22Rv1 (cell line): ENCODE data around the gene CREG2.
"Not testable (repeated sequence)": the region's sequence is repeated elsewhere in the genome, so short reads cannot be mapped to it uniquely, and the experiment has no call there.

Source experiments
- H3K27ac ChIP-seq: fragments of 450-650 bp; 2 replicates; pipeline ENCODE4 v1.5.1; 2017
- CTCF ChIP-seq: fragments of 450-650 bp; IDR thresholded peaks from 2 replicates; pipeline ENCODE4 v1.5.1; 2017; ENCODE audit warnings: mild to moderate bottlenecking
- ZFX ChIP-seq: fragments of 450-650 bp; IDR thresholded peaks from 2 replicates; pipeline ENCODE4 v1.6.1; 2017; ENCODE audit warnings: antibody characterized with exemption, borderline replicate concordance

Gene CREG2

GRCh38 chr2:101357376-101357775 lies 29.9 kb downstream of the CREG2 start:
- no peak for TF ChIP-seq CTCF
- TF ChIP-seq ZFX: no peak
- H3K27ac ChIP-seq: no peak overlapping the region

- H3K27ac ChIP-seq: no peak overlapping the region
- TF ChIP-seq ZFX: no peak
- TF ChIP-seq CTCF: no peak
Observed at GRCh38 chr2:101356521-101356920, 30.8 kb downstream of the CREG2 start.

- H3K27ac ChIP-seq: no peak overlapping the region
- TF ChIP-seq ZFX (no peak), CTCF (no peak)
Observed at GRCh38 chr2:101356055-101356454, 31.2 kb downstream of the CREG2 start.

DNA sequence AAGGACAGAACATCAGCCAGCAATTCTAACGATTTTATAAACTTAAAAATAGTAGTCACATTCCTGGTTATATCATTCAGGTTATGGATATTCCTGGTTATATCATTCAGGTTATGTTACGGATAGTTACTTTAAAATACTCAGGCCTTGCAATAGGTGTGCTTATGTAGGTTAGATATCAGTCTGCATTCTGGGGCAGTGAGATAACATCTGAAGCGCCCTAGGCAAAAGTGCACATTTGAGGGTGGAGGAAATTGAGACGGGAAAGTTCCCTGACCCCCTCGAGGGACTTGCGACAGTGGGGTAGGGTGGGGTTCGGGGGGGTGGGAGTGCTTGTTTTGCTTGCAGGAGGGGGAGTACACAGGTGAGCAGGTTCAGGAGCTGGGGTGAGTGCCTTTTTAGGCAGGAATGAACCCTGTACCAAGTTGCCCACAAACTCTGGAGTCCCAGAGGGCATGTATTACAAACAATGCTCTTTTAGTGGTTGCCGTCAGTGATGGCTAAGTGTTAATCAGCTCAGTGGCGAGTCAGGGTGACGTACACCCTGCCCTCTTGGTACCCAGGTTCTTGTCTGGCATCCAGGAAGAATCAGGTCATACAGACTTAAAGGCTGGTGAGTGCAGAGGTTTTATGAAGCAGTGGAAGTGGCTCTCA lies 31.8 kb downstream of the CREG2 start:
- TF ChIP-seq ZFX (no peak), CTCF (no peak)
- no peak overlapping the region for H3K27ac ChIP-seq

GRCh38 chr2:101354420-101355311 lies 32.6 kb downstream of the CREG2 start:
- H3K27ac ChIP-seq: no peak overlapping the region
- TF ChIP-seq ZFX: no peak
- TF ChIP-seq CTCF: no peak

GRCh38 chr2:101352631-101353030 lies 34.7 kb downstream of the CREG2 start:
- H3K27ac ChIP-seq: not testable (repeated sequence)

- no peak overlapping the region for H3K27ac ChIP-seq
- TF ChIP-seq CTCF: no peak
- no peak for TF ChIP-seq ZFX
Observed at GRCh38 chr2:101351207-101351606, 36.1 kb downstream of the CREG2 start.
